ENCODE data around the gene SERPINB6. TPM values are rescaled to one million over a fixed set of nuclear protein-coding genes. Genes with fewer than 3 reads are reported as not detected.
"Not testable (repeated sequence)": the region's sequence is repeated elsewhere in the genome, so short reads cannot be mapped to it uniquely, and the experiment has no call there.

Gene SERPINB6
- total RNA-seq, 1 donor from 2014 or later = 20.1 TPM

- H3K9me3 Mint-ChIP-seq = peaks cover 2% of the 10 kb centered on the region
- no peak overlapping the region for H3K4me3 Mint-ChIP-seq
- no peak overlapping the region for H3K27ac Mint-ChIP-seq (ENCODE audit: unreplicated experiment)
- peaks cover 25% of the 10 kb centered on the region for H3K4me1 Mint-ChIP-seq
- no peak for DNase-seq (ENCODE audit: low read depth, low spot score)
- H3K27me3 Mint-ChIP-seq (ENCODE audit: low read depth) = peaks cover 2% of the 10 kb centered on the region
- TF ChIP-seq CTCF (conservative IDR thresholded peaks at IDR 0.05) = no peak
- H3K36me3 Mint-ChIP-seq (ENCODE audit: low read depth) = peaks cover 28% of the 10 kb centered on the region
These were observed 33.7 kb upstream of the SERPINB6 start for GRCh38 chr6:3005077-3005476.

- DNase-seq (ENCODE audit: low read depth, low spot score); H3K27ac Mint-ChIP-seq (ENCODE audit: unreplicated experiment); H3K27me3 Mint-ChIP-seq (ENCODE audit: low read depth); H3K9me3 Mint-ChIP-seq: not testable (repeated sequence)
- peaks cover 21% of the 10 kb centered on the region for H3K4me1 Mint-ChIP-seq
- H3K36me3 Mint-ChIP-seq (ENCODE audit: low read depth) = peaks cover 14% of the 10 kb centered on the region
- H3K4me3 Mint-ChIP-seq = peak overlapping the region; percentile 58
These were observed 31.9 kb upstream of the SERPINB6 start for GRCh38 chr6:3003226-3003625.

- peak overlapping the region; percentile 83 for H3K4me3 Mint-ChIP-seq
- no peak for DNase-seq (ENCODE audit: low read depth, low spot score)
- H3K27ac Mint-ChIP-seq (ENCODE audit: unreplicated experiment) = peak overlapping the region; percentile 13
- H3K9me3 Mint-ChIP-seq = no peaks in the 10 kb centered on the region
- H3K36me3 Mint-ChIP-seq (ENCODE audit: low read depth) = peaks cover 7% of the 10 kb centered on the region
- peaks cover 6% of the 10 kb centered on the region for H3K27me3 Mint-ChIP-seq (ENCODE audit: low read depth)
- TF ChIP-seq CTCF (conservative IDR thresholded peaks at IDR 0.05) = peak; percentile 70
- H3K4me1 Mint-ChIP-seq = peaks cover 24% of the 10 kb centered on the region
These were observed 30.5 kb upstream of the SERPINB6 start for GRCh38 chr6:3001773-3002293.

- Mint-ChIP-seq H3K4me1 (peaks cover 24% of the 10 kb centered on the region), H3K4me3 (peak overlapping the region; percentile 94), H3K36me3 (ENCODE audit: low read depth) (peaks cover 4% of the 10 kb centered on the region), H3K27ac (ENCODE audit: unreplicated experiment) (no peak overlapping the region), H3K9me3 (no peaks in the 10 kb centered on the region), H3K27me3 (ENCODE audit: low read depth) (peaks cover 6% of the 10 kb centered on the region)
- no peak for DNase-seq (ENCODE audit: low read depth, low spot score)
- no peak for TF ChIP-seq CTCF (conservative IDR thresholded peaks at IDR 0.05)
These were observed 29.9 kb upstream of the SERPINB6 start for GRCh38 chr6:3001146-3001772.

GRCh38 chr6:2999618-3000557 lies 28.5 kb upstream of the SERPINB6 start, which contains the start of gene NQO2:
Gene NQO2, plus strand, starts transcription at chr6:2999894. Its CDS starts 6,659 bp downstream, at chr6:3006553.
- Mint-ChIP-seq H3K27me3 (ENCODE audit: low read depth) (peaks cover 6% of the 10 kb centered on the region), H3K4me1 (peaks cover 24% of the 10 kb centered on the region), H3K4me3 (peak within 1 kb of the TSS; percentile 94), H3K27ac (ENCODE audit: unreplicated experiment) (peak within 1 kb of the TSS; percentile 81), H3K36me3 (ENCODE audit: low read depth) (no peaks in the 10 kb centered on the region), H3K9me3 (no peaks in the 10 kb centered on the region)
- DNase-seq (ENCODE audit: low read depth, low spot score) = peak; percentile 95
- no peak for TF ChIP-seq CTCF (conservative IDR thresholded peaks at IDR 0.05)

Data from neural crest cell (in vitro differentiated cells).